K562 (cell line): ENCODE data around the gene SLC35E1. TPM values are rescaled to one million over a fixed set of nuclear protein-coding genes. Genes with fewer than 3 reads are reported as not detected.

Experiments
- ATAC-seq: fragments of 200-7000 bp; cut with Tn5 transposase; 3 replicates; pipeline ENCODE4 v1.9.1; 2020; ENCODE audit warnings: moderate library complexity
- BruUV-seq: library from RNA; stranded (reverse); fragments of 400-500 nt; replicated peaks from 2 replicates; lab custom pipeline; 2021; lab: Mats Ljungman, UMichigan
- CTCF ChIA-PET: fragments of 300-600 bp; formaldehyde crosslinking; extraction: SDS; loops from one replicate; lab custom pipeline; 2021; ENCODE audit warnings: low intra/inter-chr PET ratio; lab: Yijun Ruan, JAX
- POLR2A ChIA-PET: fragments of 300-600, 350-650 bp; sonication (Branson Sonifier 250); formaldehyde crosslinking; extraction: SDS; loops from one replicate; lab custom pipeline; 2021; ENCODE audit warnings: antibody characterized with exemption, inconsistent platforms; lab: Yijun Ruan, JAX
- DNase-seq, 4 experiments: peaks; one replicate each; pipeline versions ENCODE4 v3.0.0 to v3.0.0-alpha.2; 2011 to 2018; ENCODE audit warnings: low spot score in 3 of 4, mixed read lengths in 3 of 4; ENCODE audit errors: extremely low read depth in 1 of 4
- FAIRE-seq: peaks from 2 replicates; lab custom pipeline; 2011; peaks lifted over from hg19 to GRCh38; lab: Jason Lieb, UNC
- H2AFZ ChIP-seq: 2 replicates; pipeline ENCODE4 v1.6.0; 2011; ENCODE audit warnings: low read depth, low read length, control low read depth, inconsistent platforms
- H3K27ac ChIP-seq: fragments of 200-600 bp; 3 replicates; pipeline ENCODE4 v1.8.0; 2011; ENCODE audit warnings: low read depth, mild to moderate bottlenecking, control low read depth, inconsistent platforms, low read length, moderate library complexity, mixed read lengths; ENCODE audit errors: extremely low read depth
- H3K27me3 ChIP-seq, 2 experiments: fragments of 300-600 bp in 1 of 2; 2 replicates in 1 of 2; 3 replicates in 1 of 2; pipeline versions ENCODE4 v1.6.0 to v1.8.0; 2011; ENCODE audit warnings: inconsistent platforms in 2 of 2, low read length in 2 of 2, mild to moderate bottlenecking in 1 of 2, mixed read lengths in 1 of 2, moderate library complexity in 1 of 2; ENCODE audit not compliant: control insufficient read depth in 2 of 2, insufficient read depth in 2 of 2
- H3K36me3 ChIP-seq: fragments of 300-600 bp; 3 replicates; pipeline ENCODE4 v1.8.0; 2011; ENCODE audit warnings: mild to moderate bottlenecking, low read length, inconsistent platforms; ENCODE audit not compliant: control insufficient read depth, insufficient read depth
- H3K4me1 ChIP-seq, 2 experiments: fragments of 200-600 bp in 1 of 2; replicated peaks in 1 of 2; 2 replicates in 1 of 2; 3 replicates in 1 of 2; pipeline versions ENCODE4 v1.5.1 to v1.8.0; 2011; ENCODE audit warnings: inconsistent platforms in 2 of 2, low read length in 2 of 2, mild to moderate bottlenecking in 1 of 2, mixed read lengths in 1 of 2, moderate library complexity in 1 of 2; ENCODE audit not compliant: control insufficient read depth in 2 of 2, insufficient read depth in 2 of 2
- H3K4me2 ChIP-seq: 2 replicates; pipeline ENCODE4 v1.6.1; 2011; ENCODE audit warnings: low read length, control low read depth, inconsistent platforms, mixed read lengths; ENCODE audit not compliant: insufficient read depth
- H3K4me3 ChIP-seq: fragments of 200-600 bp; sonication (generic), shearing (Covaris generic); 2 replicates; pipeline ENCODE4 v1.5.1; 2016; ENCODE audit warnings: control low read depth, inconsistent platforms
- H3K79me2 ChIP-seq: fragments of 200-600 bp; 3 replicates; pipeline ENCODE4 v1.8.0; 2011; ENCODE audit warnings: low read length, inconsistent platforms; ENCODE audit not compliant: control insufficient read depth, insufficient read depth
- H3K9ac ChIP-seq, 2 experiments: 2 replicates each; pipeline versions ENCODE4 v1.6.0 to v1.6.1; 2011; ENCODE audit warnings: low read depth in 2 of 2, low read length in 2 of 2, control low read depth in 1 of 2, inconsistent platforms in 1 of 2, mild to moderate bottlenecking in 1 of 2, mixed read lengths in 1 of 2; ENCODE audit not compliant: insufficient read depth in 1 of 2
- H3K9me1 ChIP-seq: one replicate; pipeline ENCODE4 v1.6.0; 2011; ENCODE audit warnings: inconsistent platforms, mild to moderate bottlenecking, low read length, moderate library complexity; ENCODE audit not compliant: control insufficient read depth, insufficient read depth
- H3K9me3 ChIP-seq: replicated peaks from 2 replicates; pipeline ENCODE4 v1.5.1; 2011; ENCODE audit warnings: low read depth, low read length, inconsistent platforms; ENCODE audit not compliant: control insufficient read depth, insufficient read depth
- H4K20me1 ChIP-seq: replicated peaks from 2 replicates; pipeline ENCODE4 v1.6.1; 2011; ENCODE audit warnings: low read length, inconsistent platforms, mixed read lengths; ENCODE audit not compliant: control insufficient read depth, insufficient read depth
- HDAC2 ChIP-seq: fragments of 450-650 bp; IDR thresholded peaks from 2 replicates; pipeline ENCODE4 v1.6.1; 2016; ENCODE audit warnings: mild to moderate bottlenecking
- IFI16 ChIP-seq: fragments of 250-450 bp; sonication (Bioruptor Pico); IDR thresholded peaks from 2 replicates; pipeline ENCODE4 v2.1.2; 2022; ENCODE audit warnings: mild to moderate bottlenecking, inconsistent platforms
- KHSRP ChIP-seq: fragments of 450-650 bp; IDR thresholded peaks from 2 replicates; pipeline ENCODE4 v1.6.1; 2017
- MEIS2 ChIP-seq: fragments of 450-650 bp; IDR thresholded peaks from 2 replicates; pipeline ENCODE4 v1.6.1; 2014; ENCODE audit warnings: mild to moderate bottlenecking; ENCODE audit not compliant: partially characterized antibody
- POLR2G ChIP-seq: fragments of 200-400 bp; formaldehyde crosslinking; IDR thresholded peaks from 2 replicates; pipeline ENCODE4 v1.6.1; 2017; ENCODE audit warnings: low read depth, mild to moderate bottlenecking, antibody characterized with exemption, low read length, moderate library complexity
- PTTG1 ChIP-seq: fragments of 450-650 bp; IDR thresholded peaks from 2 replicates; pipeline ENCODE4 v1.6.1; 2016; ENCODE audit warnings: low read depth, mild to moderate bottlenecking, missing genetic modification characterization, missing compliant biosample characterization
- RB1 ChIP-seq: fragments of 450-650 bp; IDR thresholded peaks from 2 replicates; pipeline ENCODE4 v1.6.1; 2017; ENCODE audit warnings: low read depth, mild to moderate bottlenecking
- SMC3 ChIP-seq: conservative IDR thresholded peaks from 2 replicates; pipeline ENCODE4 v1.6.1; 2011; ENCODE audit warnings: low read depth, low read length, improper control_type of control experiment; ENCODE audit not compliant: insufficient read depth
- TEAD2 ChIP-seq: fragments of 450-650 bp; IDR thresholded peaks from 2 replicates; pipeline ENCODE4 v1.6.1; 2016; ENCODE audit warnings: missing genetic modification characterization, control low read depth, missing compliant biosample characterization
- U2AF1 ChIP-seq: fragments of 200-400 bp; formaldehyde crosslinking; optimal IDR thresholded peaks from 2 replicates; pipeline ENCODE3; 2017; ENCODE audit warnings: mild to moderate bottlenecking, low read depth, low read length, moderate library complexity
- WGBS: fragments of 100-300 bp; shearing (Covaris generic); methylation state at CpG from one replicate; pipeline ENCODE4 v1.1.6; 2016; ENCODE audit warnings: low coverage, mixed read lengths; ENCODE audit not compliant: insufficient coverage; ENCODE audit errors: missing lambda C conversion rate; 5-methylcytosine and 5-hydroxymethylcytosine counted together
- in situ Hi-C: fragments of 300-500 bp; cut with MboI; formaldehyde crosslinking; loops from 4 replicates; pipeline ENCODE4 v1.15.0; 2018; ENCODE audit warnings: inconsistent platforms, mixed read lengths
- intact Hi-C: fragments of 100-400 bp; cut with micrococcal nuclease; formaldehyde crosslinking; loops from 2 replicates; pipeline ENCODE4 v1.14.2; 2022
- polyA plus RNA-seq, 8 experiments: library from polyadenylated mRNA; depleted of rRNA in 4 of 8; stranded (reverse) in 5 of 8; unstranded in 3 of 8; fragments of >200 nt; fragmentation: Nextera tagmentation in 2 of 8; fragmentation: Illumina TruSeq in 1 of 8; extraction: Ambion mirVana in 2 of 8; extraction: Trizol in 1 of 8; gene quantifications; 2 replicates each; pipeline versions ENCODE4 v1.2.1 to v1.2.3, GENCODE V29; 2011 to 2014; ENCODE audit warnings: inconsistent platforms in 1 of 8, missing spikeins in 1 of 8
- total RNA-seq, 7 experiments: library from RNA; depleted of rRNA in 6 of 7; stranded (reverse); fragments of >200 nt in 6 of 7; fragmentation: Illumina TruSeq in 2 of 7; extraction: Trizol in 2 of 7; gene quantifications; 2 replicates each; pipeline versions ENCODE4 v1.2.1 to v1.2.3, GENCODE V29; 2011 to 2021; ENCODE audit warnings: low replicate concordance in 1 of 7
- TF ChIP-seq, protein P1 (sequence below): sonication (generic); formaldehyde crosslinking; IDR thresholded peaks from 2 replicates; pipeline ENCODE4 v1.8.0; 2023; ENCODE audit warnings: mild to moderate bottlenecking, missing genetic modification reagents

SLC35E1 gene
- total and polyA plus RNA-seq, 9 of the 15 experiments (the other 6 are each of a cell fraction or from before 2014, with no cell fraction given), result 15.0 to 40.1 (median 25.7) TPM

DNA sequence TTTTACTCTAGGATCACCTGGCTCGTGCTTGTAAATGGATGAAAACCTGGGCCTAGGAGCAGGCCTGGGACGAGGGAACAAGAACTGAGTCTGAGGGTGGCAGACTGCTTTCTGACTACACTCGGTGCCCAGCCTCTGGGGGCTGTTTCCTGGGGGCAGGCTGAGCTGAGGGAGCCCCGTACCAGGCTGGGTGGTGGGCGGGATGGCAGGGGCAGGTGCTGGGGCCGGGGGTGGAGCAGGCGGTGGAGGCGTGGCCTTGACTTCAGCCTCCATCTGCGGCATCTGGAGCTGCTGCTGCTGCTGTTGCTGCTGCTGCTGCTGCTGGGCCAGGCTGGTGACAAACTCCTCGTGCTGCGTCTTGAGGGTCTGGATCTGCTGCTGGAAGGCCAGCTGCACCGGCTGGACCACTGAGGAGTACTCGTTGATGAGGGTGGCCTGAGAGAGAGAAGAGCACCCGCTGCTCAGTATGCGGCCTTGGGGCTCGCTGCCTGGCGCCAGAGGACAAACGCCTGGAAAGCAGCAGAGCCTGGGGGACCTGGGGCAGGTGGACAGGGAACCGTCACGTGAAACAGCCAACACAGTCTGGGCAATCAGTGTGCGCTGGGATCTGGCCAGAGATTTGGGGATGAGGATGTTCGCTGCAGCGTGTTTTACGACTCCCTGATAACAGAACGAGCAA is 42.6 kb downstream of the SLC35E1 start:
- Histone ChIP-seq H3K4me1 (peaks cover 0 to 16% of the 10 kb centered on the region in 2 experiments; a peak in 1 of 5 replicates), H3K36me3 (peaks cover 99% of the 10 kb centered on the region; the same call in 2 of the 3 replicates), H4K20me1 (peaks cover 3% of the 10 kb centered on the region; the same call in 1 of the 2 replicates), H2AFZ (no peak overlapping the region), H3K27me3 (no peaks in the 10 kb centered on the region), H3K4me2 (no peak overlapping the region), H3K9me1 (no peaks in the 10 kb centered on the region), H3K9me3 (no peaks in the 10 kb centered on the region), H3K4me3 (no peak overlapping the region)
- BruUV-seq, result no TSS peak
- peak in 2 of 4 experiments; percentile 8 to 20 for DNase-seq
- POLR2A ChIA-PET, result interaction anchor here (1.1 kb wide), 1 partner anchor 11 kb away, joined by 4 read pairs; no protein-coding TSS in a partner anchor
- intact Hi-C loops, result no loop called here
- FAIRE-seq, result no peak
- TF ChIP-seq POLR2G, result peak; percentile 55
- no peak for TF ChIP-seq TEAD2 (tag)
- TF ChIP-seq, all 486 proteins: peak for 1
- in situ Hi-C loops, result no loop called here
- 91% methylated on average over 17 of the region's 25 CpGs for WGBS
- Histone ChIP-seq H3K79me2 (no peaks in the 10 kb centered on the region), H3K27ac (no peak overlapping the region), H3K9ac (peak overlapping the region in 1 of 2 experiments; percentile 64; a peak in 1 of 4 replicates)
- CTCF ChIA-PET, result no interaction called here
- ATAC-seq, result no peak

DNA sequence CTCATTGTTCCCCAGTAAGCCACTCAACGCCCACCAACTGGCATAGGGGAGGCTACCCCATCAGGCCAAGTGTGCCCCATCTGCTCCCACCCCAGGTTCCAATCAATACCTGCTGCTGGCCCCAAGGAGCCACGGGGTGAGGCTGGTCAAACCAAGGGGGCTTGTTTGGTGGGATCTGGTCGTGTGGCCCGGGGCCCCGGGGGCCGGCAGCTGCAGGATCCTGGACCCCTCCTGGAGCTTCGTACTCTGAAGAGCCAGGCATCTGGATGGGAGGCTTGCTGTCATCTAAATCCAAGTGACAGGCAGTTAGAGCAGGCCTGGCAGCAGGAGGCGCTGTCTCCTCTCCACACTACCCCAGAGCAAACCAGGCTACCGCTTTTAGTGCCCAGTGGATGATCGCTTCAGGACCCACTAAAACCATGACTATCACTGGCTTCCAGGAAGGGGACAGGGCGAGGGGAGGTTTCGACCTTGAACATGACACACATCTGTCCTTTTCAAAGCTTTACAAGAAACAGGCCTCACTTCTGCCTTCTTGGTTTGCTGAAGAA is 44.2 kb downstream of the SLC35E1 start:
- in situ Hi-C loops (no loop called here), intact Hi-C loops (no loop called here)
- Histone ChIP-seq H3K4me1 (peaks cover 0 to 16% of the 10 kb centered on the region in 2 experiments; a peak in 1 of 5 replicates), H4K20me1 (peaks cover 3% of the 10 kb centered on the region; the same call in 1 of the 2 replicates), H3K4me3 (no peak overlapping the region), H3K4me2 (no peak overlapping the region), H3K36me3 (peaks cover 95% of the 10 kb centered on the region; the same call in 2 of the 3 replicates), H3K27me3 (no peaks in the 10 kb centered on the region), H3K79me2 (no peaks in the 10 kb centered on the region), H3K9ac (no peak overlapping the region; a peak in 1 of 4 replicates), H3K27ac (no peak overlapping the region), H3K9me3 (no peaks in the 10 kb centered on the region), H2AFZ (no peak overlapping the region), H3K9me1 (no peaks in the 10 kb centered on the region)
- FAIRE-seq, result peak; percentile 62
- ChIA-PET POLR2A (interaction anchor here (0.8 to 1.3 kb wide), 3 partner anchors 13 to 41 kb away, joined by 3 read pairs; partner anchors contain the start of gene CHERP), CTCF (no interaction called here)
- peak; percentile 20 to 48 (median 38) for DNase-seq
- no TSS peak for BruUV-seq
- WGBS, result 85% methylated on average over 12 of the region's 12 CpGs
- peak; percentile 83 for ATAC-seq
- TF ChIP-seq, protein P1, sequence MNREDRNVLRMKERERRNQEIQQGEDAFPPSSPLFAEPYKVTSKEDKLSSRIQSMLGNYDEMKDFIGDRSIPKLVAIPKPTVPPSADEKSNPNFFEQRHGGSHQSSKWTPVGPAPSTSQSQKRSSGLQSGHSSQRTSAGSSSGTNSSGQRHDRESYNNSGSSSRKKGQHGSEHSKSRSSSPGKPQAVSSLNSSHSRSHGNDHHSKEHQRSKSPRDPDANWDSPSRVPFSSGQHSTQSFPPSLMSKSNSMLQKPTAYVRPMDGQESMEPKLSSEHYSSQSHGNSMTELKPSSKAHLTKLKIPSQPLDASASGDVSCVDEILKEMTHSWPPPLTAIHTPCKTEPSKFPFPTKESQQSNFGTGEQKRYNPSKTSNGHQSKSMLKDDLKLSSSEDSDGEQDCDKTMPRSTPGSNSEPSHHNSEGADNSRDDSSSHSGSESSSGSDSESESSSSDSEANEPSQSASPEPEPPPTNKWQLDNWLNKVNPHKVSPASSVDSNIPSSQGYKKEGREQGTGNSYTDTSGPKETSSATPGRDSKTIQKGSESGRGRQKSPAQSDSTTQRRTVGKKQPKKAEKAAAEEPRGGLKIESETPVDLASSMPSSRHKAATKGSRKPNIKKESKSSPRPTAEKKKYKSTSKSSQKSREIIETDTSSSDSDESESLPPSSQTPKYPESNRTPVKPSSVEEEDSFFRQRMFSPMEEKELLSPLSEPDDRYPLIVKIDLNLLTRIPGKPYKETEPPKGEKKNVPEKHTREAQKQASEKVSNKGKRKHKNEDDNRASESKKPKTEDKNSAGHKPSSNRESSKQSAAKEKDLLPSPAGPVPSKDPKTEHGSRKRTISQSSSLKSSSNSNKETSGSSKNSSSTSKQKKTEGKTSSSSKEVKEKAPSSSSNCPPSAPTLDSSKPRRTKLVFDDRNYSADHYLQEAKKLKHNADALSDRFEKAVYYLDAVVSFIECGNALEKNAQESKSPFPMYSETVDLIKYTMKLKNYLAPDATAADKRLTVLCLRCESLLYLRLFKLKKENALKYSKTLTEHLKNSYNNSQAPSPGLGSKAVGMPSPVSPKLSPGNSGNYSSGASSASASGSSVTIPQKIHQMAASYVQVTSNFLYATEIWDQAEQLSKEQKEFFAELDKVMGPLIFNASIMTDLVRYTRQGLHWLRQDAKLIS (CRISPR knock-in tag), result no peak
- TF ChIP-seq HDAC2 (no peak), PTTG1 (tag) (no peak), U2AF1 (no peak), MEIS2 (peak; percentile 17), KHSRP (no peak), RB1 (peak; percentile 24; the same call in 1 of the 2 replicates), SMC3 (peak; percentile 33; the same call in 1 of the 2 replicates), IFI16 (no peak)
